Adrenal gland (tissue), 5 donors: ENCODE measurements around the gene BACE1.

Source experiments
- POLR2A ChIP-seq, 2 donors: fragments of 450-650 bp; IDR thresholded peaks; one replicate each; pipeline ENCODE4 v1.6.1; 2017; ENCODE audit warnings: antibody characterized with exemption in 2 of 2, mild to moderate bottlenecking in 2 of 2, moderate library complexity in 1 of 2
- TF ChIP-seq, protein P1 (sequence below), 6 experiments: fragments of 450-650 bp in 4 of 6; fragments of 200-600 bp in 2 of 6; sonication (generic) in 1 of 6; IDR thresholded peaks; 1 replicate in 5 of 6; 2 replicates in 1 of 6; pipeline versions ENCODE4 v1.5.1 to v1.8.0; 2016 to 2021; ENCODE audit warnings: antibody characterized with exemption in 6 of 6, mild to moderate bottlenecking in 2 of 6, moderate library complexity in 1 of 6
- donor health status: DM: no; HTN: no; CAD: no.

- TF ChIP-seq, protein P1, sequence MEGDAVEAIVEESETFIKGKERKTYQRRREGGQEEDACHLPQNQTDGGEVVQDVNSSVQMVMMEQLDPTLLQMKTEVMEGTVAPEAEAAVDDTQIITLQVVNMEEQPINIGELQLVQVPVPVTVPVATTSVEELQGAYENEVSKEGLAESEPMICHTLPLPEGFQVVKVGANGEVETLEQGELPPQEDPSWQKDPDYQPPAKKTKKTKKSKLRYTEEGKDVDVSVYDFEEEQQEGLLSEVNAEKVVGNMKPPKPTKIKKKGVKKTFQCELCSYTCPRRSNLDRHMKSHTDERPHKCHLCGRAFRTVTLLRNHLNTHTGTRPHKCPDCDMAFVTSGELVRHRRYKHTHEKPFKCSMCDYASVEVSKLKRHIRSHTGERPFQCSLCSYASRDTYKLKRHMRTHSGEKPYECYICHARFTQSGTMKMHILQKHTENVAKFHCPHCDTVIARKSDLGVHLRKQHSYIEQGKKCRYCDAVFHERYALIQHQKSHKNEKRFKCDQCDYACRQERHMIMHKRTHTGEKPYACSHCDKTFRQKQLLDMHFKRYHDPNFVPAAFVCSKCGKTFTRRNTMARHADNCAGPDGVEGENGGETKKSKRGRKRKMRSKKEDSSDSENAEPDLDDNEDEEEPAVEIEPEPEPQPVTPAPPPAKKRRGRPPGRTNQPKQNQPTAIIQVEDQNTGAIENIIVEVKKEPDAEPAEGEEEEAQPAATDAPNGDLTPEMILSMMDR (IDR thresholded peaks at IDR 0.05): no peak
- TF ChIP-seq POLR2A (IDR thresholded peaks at IDR 0.05): no peak
Measured at GRCh38 chr11:117319214-117319840, 3.3 kb upstream of the BACE1 start.
